Neural cell (in vitro differentiated cells): ENCODE results near the gene HSP90AA1.

Experiments used
- CTCF ChIP-seq: fragments of 450-650 bp; IDR thresholded peaks from 2 replicates; pipeline ENCODE4 v1.5.1; 2014; ENCODE audit warnings: antibody characterized with exemption, mild to moderate bottlenecking, moderate library complexity; ENCODE audit not compliant: poor library complexity, severe bottlenecking
- POLR2AphosphoS5 ChIP-seq: IDR thresholded peaks from 2 replicates; pipeline ENCODE4 v1.6.1; 2012

GRCh38 chr14:102111101-102111500 is 24.3 kb upstream of the HSP90AA1 start:
- TF ChIP-seq CTCF: no peak
- no peak for TF ChIP-seq POLR2AphosphoS5
